Trophoblast cell (in vitro differentiated cells and primary cell): Measurements from ENCODE around the gene FOLR1.

Source experiments
- DNase-seq, 2 donors: peaks; one replicate each; pipeline ENCODE4 v3.0.0-alpha.2; 2016
- H2AFZ ChIP-seq: 2 replicates; pipeline ENCODE4 v1.6.1; 2013; ENCODE audit warnings: low read length, moderate library complexity, mild to moderate bottlenecking; ENCODE audit not compliant: insufficient read depth, poor library complexity
- H2AK5ac ChIP-seq: 2 replicates; pipeline ENCODE4 v1.6.1; 2013; ENCODE audit warnings: mild to moderate bottlenecking, low read length
- H2BK120ac ChIP-seq: 2 replicates; pipeline ENCODE4 v1.6.1; 2013; ENCODE audit warnings: low read length, mild to moderate bottlenecking, moderate library complexity; ENCODE audit not compliant: insufficient read depth, poor library complexity
- H2BK12ac ChIP-seq: 2 replicates; pipeline ENCODE4 v1.6.1; 2013; ENCODE audit warnings: mild to moderate bottlenecking, low read length, moderate library complexity
- H2BK5ac ChIP-seq: 2 replicates; pipeline ENCODE4 v1.6.1; 2013; ENCODE audit warnings: low read length, low read depth, moderate library complexity, mild to moderate bottlenecking; ENCODE audit not compliant: poor library complexity
- H3K14ac ChIP-seq: 2 replicates; pipeline ENCODE4 v1.6.1; 2013; ENCODE audit warnings: mild to moderate bottlenecking, low read length
- H3K18ac ChIP-seq: 2 replicates; pipeline ENCODE4 v1.6.1; 2013; ENCODE audit warnings: mild to moderate bottlenecking, low read length
- H3K23ac ChIP-seq: 2 replicates; pipeline ENCODE4 v1.6.1; 2013; ENCODE audit warnings: low read length
- H3K27ac ChIP-seq: 2 replicates; pipeline ENCODE4 v1.5.1; 2013; ENCODE audit warnings: low read depth, mild to moderate bottlenecking, inconsistent platforms, low read length, moderate library complexity
- H3K27me3 ChIP-seq: 2 replicates; pipeline ENCODE4 v1.6.1; 2013; ENCODE audit warnings: inconsistent platforms, mild to moderate bottlenecking, low read length, moderate library complexity; ENCODE audit not compliant: insufficient read depth
- H3K36me3 ChIP-seq, 2 experiments: 1 replicate in 1 of 2; 2 replicates in 1 of 2; pipeline ENCODE4 v1.6.1; 2013; ENCODE audit warnings: low read length in 2 of 2, mild to moderate bottlenecking in 2 of 2, moderate library complexity in 1 of 2; ENCODE audit not compliant: insufficient read depth in 2 of 2, control insufficient read depth in 1 of 2
- H3K4ac ChIP-seq: 2 replicates; pipeline ENCODE4 v1.6.1; 2013; ENCODE audit warnings: low read depth, mild to moderate bottlenecking, low read length, moderate library complexity
- H3K4me1 ChIP-seq, 2 experiments: 1 replicate in 1 of 2; 2 replicates in 1 of 2; pipeline ENCODE4 v1.6.1; 2013; ENCODE audit warnings: low read length in 2 of 2, mild to moderate bottlenecking in 2 of 2, moderate library complexity in 1 of 2; ENCODE audit not compliant: insufficient read depth in 2 of 2, control insufficient read depth in 1 of 2
- H3K4me2 ChIP-seq: 2 replicates; pipeline ENCODE4 v1.6.1; 2013; ENCODE audit warnings: inconsistent platforms, mild to moderate bottlenecking, low read length, moderate library complexity
- H3K4me3 ChIP-seq: 2 replicates; pipeline ENCODE4 v1.5.1; 2013; ENCODE audit warnings: mild to moderate bottlenecking, low read depth, low read length, inconsistent platforms
- H3K79me1 ChIP-seq: one replicate; pipeline ENCODE4 v1.6.1; 2013; ENCODE audit warnings: low read length
- H3K79me2 ChIP-seq: 2 replicates; pipeline ENCODE4 v1.6.1; 2013; ENCODE audit warnings: low read length, mild to moderate bottlenecking; ENCODE audit not compliant: control insufficient read depth, insufficient read depth, poor library complexity
- H3K9ac ChIP-seq: 2 replicates; pipeline ENCODE4 v1.6.1; 2013; ENCODE audit warnings: mild to moderate bottlenecking, low read length
- H3K9me3 ChIP-seq: 2 replicates; pipeline ENCODE4 v1.6.1; 2013; ENCODE audit warnings: low read depth, mild to moderate bottlenecking, control low read depth, inconsistent platforms, low read length; ENCODE audit not compliant: insufficient read depth
- H4K12ac ChIP-seq: 2 replicates; pipeline ENCODE4 v1.6.1; 2013; ENCODE audit warnings: low read depth, mild to moderate bottlenecking, low read length, moderate library complexity
- H4K8ac ChIP-seq: 2 replicates; pipeline ENCODE4 v1.6.1; 2013; ENCODE audit warnings: low read depth, mild to moderate bottlenecking, low read length, moderate library complexity
- H4K91ac ChIP-seq: one replicate; pipeline ENCODE4 v1.6.1; 2013; ENCODE audit warnings: low read depth, mild to moderate bottlenecking, low read length, moderate library complexity
- WGBS: extraction: QIAGEN DNeasy Blood & Tissue Kit; methylation state at CpG from one replicate; pipeline ENCODE4 v1.1.7; 2013; ENCODE audit warnings: missing lambda C conversion rate; ENCODE audit not compliant: insufficient read length, insufficient coverage; ENCODE audit errors: extremely low coverage; 5-methylcytosine and 5-hydroxymethylcytosine counted together

The FOLR1 gene

DNA sequence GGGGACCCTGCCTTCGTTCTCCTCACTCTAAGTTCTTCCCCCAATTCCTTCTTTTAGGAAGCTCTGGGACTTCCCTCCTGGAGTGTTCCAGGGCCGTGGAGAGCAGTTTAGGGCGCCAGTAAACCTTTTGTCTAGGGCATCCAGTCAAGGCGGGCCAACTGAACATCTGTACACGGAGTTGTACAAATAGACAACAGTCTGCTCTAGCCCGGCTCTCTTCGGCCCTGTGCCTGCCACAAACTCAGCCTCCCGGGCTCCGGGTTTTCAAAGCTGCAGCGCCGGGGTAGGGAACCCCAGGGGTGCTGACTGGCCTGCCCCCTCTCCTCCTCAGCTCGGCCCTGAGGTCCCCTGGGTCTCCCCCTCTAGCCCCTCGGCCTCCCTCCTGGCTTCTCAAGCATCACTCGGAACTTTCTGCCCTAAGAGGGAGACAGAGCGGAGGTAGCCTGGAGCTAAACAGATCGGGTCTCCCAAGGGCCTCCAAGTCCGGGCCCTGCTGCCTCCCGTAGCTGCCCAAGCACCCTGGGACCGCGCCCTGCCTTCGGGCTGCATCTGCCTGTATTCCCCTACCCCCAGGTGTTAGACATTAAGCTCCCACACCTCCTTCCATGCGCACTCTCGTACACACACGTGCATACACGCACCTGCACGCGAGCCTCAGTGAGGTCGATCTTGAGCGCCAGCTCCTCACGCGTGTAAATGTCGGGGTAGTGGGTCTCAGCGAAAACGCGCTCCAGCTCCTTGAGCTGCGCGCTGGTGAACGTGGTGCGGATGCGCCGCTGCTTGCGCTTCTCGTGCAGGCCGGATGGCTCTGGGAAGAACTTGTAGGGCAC, 48.7 kb downstream of the FOLR1 start:
- peak in 1 of 2 donors; percentile 50 for DNase-seq
- Histone ChIP-seq H3K4ac (no peak overlapping the region), H2AK5ac (no peak overlapping the region), H4K12ac (no peak overlapping the region), H3K4me3 (no peak overlapping the region), H2AFZ (peak overlapping the region; percentile 61), H2BK120ac (no peak overlapping the region), H2BK5ac (no peak overlapping the region), H3K9ac (peak overlapping the region; percentile 49), H3K9me3 (peaks cover 5% of the 10 kb centered on the region), H3K23ac (no peak overlapping the region), H4K91ac (peak overlapping the region; percentile 75), H3K27me3 (peaks cover 38% of the 10 kb centered on the region), H3K79me2 (no peaks in the 10 kb centered on the region), H3K27ac (no peak overlapping the region), H3K79me1 (peaks cover 8% of the 10 kb centered on the region), H3K36me3 (peaks cover 22 to 23% of the 10 kb centered on the region in 2 experiments), H3K18ac (peak overlapping the region; percentile 58), H3K14ac (no peak overlapping the region), H2BK12ac (no peak overlapping the region), H3K4me1 (peaks cover 17 to 37% of the 10 kb centered on the region in 2 experiments), H3K4me2 (peak overlapping the region; percentile 77), H4K8ac (peak overlapping the region; percentile 77)
- WGBS = no CpG with 5 or more reads among the region's 44 CpGs

DNA sequence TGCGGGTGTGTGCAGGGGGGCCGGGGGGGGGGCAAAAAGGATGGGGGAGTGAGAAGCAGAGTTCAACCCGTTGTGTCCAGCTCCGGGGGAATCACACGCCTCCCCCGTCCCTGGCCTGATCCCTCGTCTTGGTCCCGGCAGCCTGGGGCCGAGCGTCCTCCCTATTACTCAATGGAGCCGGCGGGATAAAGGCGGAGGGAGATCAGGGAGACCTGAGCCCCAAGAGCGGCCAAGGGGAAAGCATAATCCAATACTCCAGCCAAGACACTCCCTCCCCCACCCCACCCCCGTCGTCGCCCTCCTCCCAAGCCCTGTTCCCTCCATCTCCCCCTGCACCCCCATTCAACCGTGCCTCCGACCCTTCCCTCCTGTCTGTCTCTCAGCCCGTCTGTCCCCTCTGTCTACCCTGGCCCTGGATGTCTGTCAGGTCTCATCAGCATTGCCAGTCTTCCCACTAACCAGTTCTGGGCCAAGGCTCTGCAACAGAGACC, 49.4 kb downstream of the FOLR1 start:
- Histone ChIP-seq H3K4me1 (peaks cover 17 to 37% of the 10 kb centered on the region in 2 experiments), H2AFZ (no peak overlapping the region), H3K4ac (no peak overlapping the region), H3K9me3 (peaks cover 5% of the 10 kb centered on the region), H3K79me2 (no peaks in the 10 kb centered on the region), H2BK12ac (no peak overlapping the region), H2BK5ac (no peak overlapping the region), H3K79me1 (peaks cover 8% of the 10 kb centered on the region), H3K4me2 (no peak overlapping the region), H4K91ac (no peak overlapping the region), H3K36me3 (peaks cover 18 to 19% of the 10 kb centered on the region in 2 experiments), H3K9ac (no peak overlapping the region), H3K27me3 (peaks cover 44% of the 10 kb centered on the region), H2BK120ac (no peak overlapping the region), H3K18ac (no peak overlapping the region), H2AK5ac (no peak overlapping the region), H3K4me3 (no peak overlapping the region), H4K12ac (no peak overlapping the region), H4K8ac (no peak overlapping the region), H3K27ac (no peak overlapping the region), H3K23ac (no peak overlapping the region), H3K14ac (no peak overlapping the region)
- DNase-seq = no peak
- WGBS = no CpG with 5 or more reads among the region's 20 CpGs

GRCh38 chr11:72242141-72242540, 50.2 kb downstream of the FOLR1 start:
- H3K9me3 ChIP-seq = peaks cover 5% of the 10 kb centered on the region
- H3K18ac ChIP-seq = no peak overlapping the region
- no peak overlapping the region for H3K14ac ChIP-seq
- no peak for DNase-seq
- H3K79me2 ChIP-seq = no peaks in the 10 kb centered on the region
- peaks cover 17 to 37% of the 10 kb centered on the region in 2 experiments for H3K4me1 ChIP-seq
- no peak overlapping the region for H3K9ac ChIP-seq
- H3K4me3 ChIP-seq = no peak overlapping the region
- no peak overlapping the region for H4K91ac ChIP-seq
- H2BK120ac ChIP-seq = no peak overlapping the region
- H3K27ac ChIP-seq = no peak overlapping the region
- H3K23ac ChIP-seq = no peak overlapping the region
- peaks cover 12 to 15% of the 10 kb centered on the region in 2 experiments for H3K36me3 ChIP-seq
- no CpG with 5 or more reads among the region's 2 CpGs for WGBS
- no peak overlapping the region for H2BK5ac ChIP-seq
- H2AK5ac ChIP-seq = no peak overlapping the region
- H3K4me2 ChIP-seq = no peak overlapping the region
- no peak overlapping the region for H4K8ac ChIP-seq
- no peak overlapping the region for H4K12ac ChIP-seq
- peaks cover 8% of the 10 kb centered on the region for H3K79me1 ChIP-seq
- H2AFZ ChIP-seq = no peak overlapping the region
- no peak overlapping the region for H2BK12ac ChIP-seq
- no peak overlapping the region for H3K4ac ChIP-seq
- peaks cover 48% of the 10 kb centered on the region for H3K27me3 ChIP-seq

DNA sequence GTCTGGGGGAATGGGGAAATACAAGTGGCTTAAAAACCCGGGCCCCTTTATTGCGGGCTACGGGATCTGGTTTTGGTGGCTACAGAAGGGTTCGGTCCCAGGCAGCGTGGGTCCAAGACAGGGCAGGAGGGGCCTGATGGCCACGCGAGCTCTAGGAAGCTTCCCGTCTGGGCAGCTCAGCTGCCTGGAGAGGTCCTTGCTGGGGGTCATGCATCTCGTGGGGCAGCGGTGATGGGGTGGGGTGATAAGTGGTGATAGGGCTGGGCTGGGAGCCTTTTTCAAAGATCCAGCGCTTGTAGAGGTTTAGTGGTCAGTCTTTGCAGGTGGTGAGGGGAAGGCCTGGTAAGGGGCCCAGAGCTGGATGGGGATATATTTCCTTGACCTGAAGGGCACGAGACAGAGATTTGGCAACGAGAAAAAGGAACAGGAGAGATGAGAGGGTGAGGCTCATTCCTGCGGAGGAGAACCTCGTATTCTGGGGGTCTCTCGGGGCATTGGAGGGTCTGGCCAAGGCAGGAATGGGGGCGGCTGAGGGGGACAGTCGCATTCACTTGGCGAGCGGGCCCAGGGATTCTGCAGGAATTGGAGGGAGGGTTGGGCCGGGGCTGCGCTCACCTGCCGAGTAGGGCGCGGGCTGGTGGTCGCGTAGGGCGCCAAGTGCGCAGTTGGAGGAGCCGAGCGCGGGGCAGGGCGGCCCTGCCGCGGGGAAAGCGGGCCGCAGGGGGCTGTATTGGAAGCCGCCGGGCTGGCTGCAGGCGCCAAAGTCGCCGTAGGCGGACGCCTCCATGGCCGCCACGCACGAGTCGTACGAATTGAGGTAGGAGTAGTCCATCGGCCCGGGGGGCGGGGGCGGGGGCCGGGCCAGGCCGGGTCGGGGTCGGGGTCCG, 51.5 kb downstream of the FOLR1 start:
- no peak for DNase-seq

More for the DNA sequence above, 51.5 kb downstream of the FOLR1 start:
- Histone ChIP-seq H3K4me1 (peaks cover 15 to 32% of the 10 kb centered on the region in 2 experiments), H4K12ac (no peak overlapping the region), H4K8ac (no peak overlapping the region), H3K79me2 (no peaks in the 10 kb centered on the region), H4K91ac (no peak overlapping the region), H2BK5ac (no peak overlapping the region), H3K36me3 (peaks cover 1 to 4% of the 10 kb centered on the region in 2 experiments), H3K14ac (no peak overlapping the region), H2BK120ac (no peak overlapping the region), H3K4me3 (peak overlapping the region; percentile 58), H3K9me3 (peaks cover 5% of the 10 kb centered on the region), H2BK12ac (no peak overlapping the region), H2AK5ac (no peak overlapping the region), H3K27ac (no peak overlapping the region), H3K9ac (no peak overlapping the region), H3K79me1 (peaks cover 8% of the 10 kb centered on the region), H3K4me2 (peak overlapping the region; percentile 54), H3K23ac (no peak overlapping the region), H2AFZ (no peak overlapping the region), H3K4ac (no peak overlapping the region), H3K27me3 (peaks cover 48% of the 10 kb centered on the region), H3K18ac (no peak overlapping the region)
- WGBS = no CpG with 5 or more reads among the region's 58 CpGs
